ENCODE data around the gene LPGAT1.

- no peak for TF ChIP-seq CTCF (conservative IDR thresholded peaks at IDR 0.05; ENCODE audit: low read depth, low read length)
- no peak for TF ChIP-seq EZH2 (IDR thresholded peaks at IDR 0.05; ENCODE audit: low read length, unreplicated experiment)
Measured at GRCh38 chr1:211703812-211704537, 126.6 kb downstream of the LPGAT1 start.

Measured in PC-3 (cell line).